ENCODE measurements around the gene RTN4R. TPM values are rescaled to one million over a fixed set of nuclear protein-coding genes. Genes with fewer than 3 reads are reported as not detected.

Gene RTN4R
- total and polyA plus RNA-seq, 2 donors (not counting 1 experiment from before 2014, with no cell fraction given), result 0.42 to 0.79 TPM

- CTCF ChIA-PET, result no interaction called here
- no peak for DNase-seq
- intact Hi-C loops (cut with micrococcal nuclease), result no loop called here
- no peaks in the 10 kb centered on the region for H3K9me3 ChIP-seq (ENCODE audit: control extremely low read depth in 1 of 3, control insufficient read depth in 2 of 3, insufficient read depth in 1 of 3, low read length in 2 of 3)
- H3K36me3 ChIP-seq (replicated peaks in 1 of 2; ENCODE audit: control extremely low read depth in 1 of 2, control insufficient read depth in 1 of 2, extremely low read depth in 1 of 2, insufficient read depth in 2 of 2, low read length in 1 of 2), result no peaks in the 10 kb centered on the region
- no peak overlapping the region for H2AFZ ChIP-seq (ENCODE audit: insufficient read depth, low read depth, low read length, poor library complexity, severe bottlenecking)
- H3K27ac Mint-ChIP-seq, result no peak overlapping the region
- H3K9ac ChIP-seq (ENCODE audit: low read length), result no peak overlapping the region
- no peaks in the 10 kb centered on the region for H3K4me1 ChIP-seq (ENCODE audit: control insufficient read depth in 2 of 2, insufficient read depth in 2 of 2, low read length in 2 of 2)
- no peaks in the 10 kb centered on the region for H3K9me3 Mint-ChIP-seq (ENCODE audit: insufficient read depth)
- WGBS (ENCODE audit: insufficient coverage), result 89% methylated on average over 5 of the region's 7 CpGs
- H3K4me3 ChIP-seq (ENCODE audit: control extremely low read depth in 1 of 5, extremely low read depth in 1 of 5, insufficient read depth in 1 of 5, low read depth in 2 of 5, low read length in 4 of 5), result no peak overlapping the region
- no peaks in the 10 kb centered on the region for H3K4me1 Mint-ChIP-seq
- H3K27ac ChIP-seq (ENCODE audit: low read length in 2 of 2), result no peak overlapping the region
- H4K20me1 ChIP-seq (ENCODE audit: control insufficient read depth, insufficient read depth, low read length, poor library complexity, severe bottlenecking), result no peaks in the 10 kb centered on the region
- POLR2A ChIA-PET, result no interaction called here
- TF ChIP-seq EZH2 (IDR thresholded peaks at IDR 0.05; ENCODE audit: borderline replicate concordance, insufficient read depth, low read depth, low read length, poor library complexity, severe bottlenecking) (no peak), CTCF (IDR thresholded peaks at IDR 0.05) (no peak)
- H3K4me3 Mint-ChIP-seq, result no peak overlapping the region
- no peaks in the 10 kb centered on the region for H3K79me2 ChIP-seq (ENCODE audit: control insufficient read depth, insufficient read depth, low read length)
- no peak for ATAC-seq (ENCODE audit: low read depth)
- H3K4me2 ChIP-seq (replicated peaks; ENCODE audit: low read depth, low read length, poor library complexity, severe bottlenecking), result no peak overlapping the region
- no peaks in the 10 kb centered on the region for H3K27me3 ChIP-seq (replicated peaks in 1 of 4; ENCODE audit: control extremely low read depth in 1 of 4, control insufficient read depth in 3 of 4, insufficient read depth in 4 of 4, low read length in 3 of 4)
- H3K27me3 Mint-ChIP-seq, result no peaks in the 10 kb centered on the region
Observed at GRCh38 chr22:20253161-20253560, 15.0 kb downstream of the RTN4R start.

GRCh38 chr22:20251981-20252380 is 16.1 kb downstream of the RTN4R start:
- Histone ChIP-seq H3K4me2 (replicated peaks; ENCODE audit: low read depth, low read length, poor library complexity, severe bottlenecking) (no peak overlapping the region), H3K4me3 (ENCODE audit: control extremely low read depth in 1 of 5, extremely low read depth in 1 of 5, insufficient read depth in 1 of 5, low read depth in 2 of 5, low read length in 4 of 5) (no peak overlapping the region), H3K27ac (ENCODE audit: low read length in 2 of 2) (no peak overlapping the region), H3K9ac (ENCODE audit: low read length) (no peak overlapping the region), H3K9me3 (ENCODE audit: control extremely low read depth in 1 of 3, control insufficient read depth in 2 of 3, insufficient read depth in 1 of 3, low read length in 2 of 3) (no peaks in the 10 kb centered on the region), H2AFZ (ENCODE audit: insufficient read depth, low read depth, low read length, poor library complexity, severe bottlenecking) (no peak overlapping the region), H3K4me1 (ENCODE audit: control insufficient read depth in 2 of 2, insufficient read depth in 2 of 2, low read length in 2 of 2) (peaks cover 7 to 10% of the 10 kb centered on the region in 2 donors), H3K36me3 (replicated peaks in 1 of 2; ENCODE audit: control extremely low read depth in 1 of 2, control insufficient read depth in 1 of 2, extremely low read depth in 1 of 2, insufficient read depth in 2 of 2, low read length in 1 of 2) (no peaks in the 10 kb centered on the region), H3K79me2 (ENCODE audit: control insufficient read depth, insufficient read depth, low read length) (no peaks in the 10 kb centered on the region), H4K20me1 (ENCODE audit: control insufficient read depth, insufficient read depth, low read length, poor library complexity, severe bottlenecking) (no peaks in the 10 kb centered on the region), H3K27me3 (replicated peaks in 1 of 4; ENCODE audit: control extremely low read depth in 1 of 4, control insufficient read depth in 3 of 4, insufficient read depth in 4 of 4, low read length in 3 of 4) (no peaks in the 10 kb centered on the region)
- TF ChIP-seq EZH2 (IDR thresholded peaks at IDR 0.05; ENCODE audit: borderline replicate concordance, insufficient read depth, low read depth, low read length, poor library complexity, severe bottlenecking), result no peak
- no peak for TF ChIP-seq CTCF (IDR thresholded peaks at IDR 0.05)
- Mint-ChIP-seq H3K27me3 (no peaks in the 10 kb centered on the region), H3K27ac (no peak overlapping the region), H3K9me3 (ENCODE audit: insufficient read depth) (no peaks in the 10 kb centered on the region), H3K4me3 (no peak overlapping the region), H3K4me1 (peaks cover 10% of the 10 kb centered on the region)
- no peak for DNase-seq
- ChIA-PET CTCF (no interaction called here), POLR2A (no interaction called here)
- ATAC-seq (ENCODE audit: low read depth), result no peak
- intact Hi-C loops (cut with micrococcal nuclease), result no loop called here
- 91% methylated on average over 5 of the region's 5 CpGs for WGBS (ENCODE audit: insufficient coverage)
